Measurements from ENCODE around the gene PACRG. TPM values are rescaled to one million over a fixed set of nuclear protein-coding genes. Genes with fewer than 3 reads are reported as not detected.
"Not testable (repeated sequence)": the region's sequence is repeated elsewhere in the genome, so short reads cannot be mapped to it uniquely, and the experiment has no call there.

Gene PACRG
- total and polyA plus RNA-seq, 8 donors, result 1.5 to 6.8 (median 4.6) TPM

DNA sequence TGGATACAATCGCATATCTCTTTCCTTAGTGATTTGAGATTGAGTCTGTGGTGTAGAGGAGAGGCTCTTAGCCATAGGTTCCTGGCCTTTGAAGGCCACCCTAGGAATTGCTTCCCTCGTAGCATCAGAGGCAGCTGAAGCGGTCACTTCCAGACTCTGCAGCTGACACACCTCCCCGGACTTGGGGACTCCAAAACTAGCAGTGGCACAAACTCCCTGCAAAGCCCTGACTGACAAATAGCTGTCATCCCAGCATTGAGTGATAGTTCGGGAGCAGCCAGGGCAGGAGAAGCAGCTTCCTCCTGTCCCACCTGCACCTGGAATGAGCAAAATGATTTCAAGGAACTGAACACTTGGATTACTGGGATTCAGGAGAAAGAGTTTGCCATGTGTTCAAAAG lies 586.2 kb downstream of the PACRG start:
- Histone ChIP-seq H3K27ac (no peak overlapping the region), H3K36me3 (no peaks in the 10 kb centered on the region), H3K4me1 (no peaks in the 10 kb centered on the region), H3K4me3 (no peak overlapping the region), H3K9me3 (no peaks in the 10 kb centered on the region), H3K27me3 (peaks cover 0 to 6% of the 10 kb centered on the region in 2 donors)
- TF ChIP-seq, protein P1, sequence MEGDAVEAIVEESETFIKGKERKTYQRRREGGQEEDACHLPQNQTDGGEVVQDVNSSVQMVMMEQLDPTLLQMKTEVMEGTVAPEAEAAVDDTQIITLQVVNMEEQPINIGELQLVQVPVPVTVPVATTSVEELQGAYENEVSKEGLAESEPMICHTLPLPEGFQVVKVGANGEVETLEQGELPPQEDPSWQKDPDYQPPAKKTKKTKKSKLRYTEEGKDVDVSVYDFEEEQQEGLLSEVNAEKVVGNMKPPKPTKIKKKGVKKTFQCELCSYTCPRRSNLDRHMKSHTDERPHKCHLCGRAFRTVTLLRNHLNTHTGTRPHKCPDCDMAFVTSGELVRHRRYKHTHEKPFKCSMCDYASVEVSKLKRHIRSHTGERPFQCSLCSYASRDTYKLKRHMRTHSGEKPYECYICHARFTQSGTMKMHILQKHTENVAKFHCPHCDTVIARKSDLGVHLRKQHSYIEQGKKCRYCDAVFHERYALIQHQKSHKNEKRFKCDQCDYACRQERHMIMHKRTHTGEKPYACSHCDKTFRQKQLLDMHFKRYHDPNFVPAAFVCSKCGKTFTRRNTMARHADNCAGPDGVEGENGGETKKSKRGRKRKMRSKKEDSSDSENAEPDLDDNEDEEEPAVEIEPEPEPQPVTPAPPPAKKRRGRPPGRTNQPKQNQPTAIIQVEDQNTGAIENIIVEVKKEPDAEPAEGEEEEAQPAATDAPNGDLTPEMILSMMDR (IDR thresholded peaks at IDR 0.05), result no peak
- no peak for DNase-seq
- intact Hi-C loops (cut with DNase I), result no loop called here
- ATAC-seq, result no peak

DNA sequence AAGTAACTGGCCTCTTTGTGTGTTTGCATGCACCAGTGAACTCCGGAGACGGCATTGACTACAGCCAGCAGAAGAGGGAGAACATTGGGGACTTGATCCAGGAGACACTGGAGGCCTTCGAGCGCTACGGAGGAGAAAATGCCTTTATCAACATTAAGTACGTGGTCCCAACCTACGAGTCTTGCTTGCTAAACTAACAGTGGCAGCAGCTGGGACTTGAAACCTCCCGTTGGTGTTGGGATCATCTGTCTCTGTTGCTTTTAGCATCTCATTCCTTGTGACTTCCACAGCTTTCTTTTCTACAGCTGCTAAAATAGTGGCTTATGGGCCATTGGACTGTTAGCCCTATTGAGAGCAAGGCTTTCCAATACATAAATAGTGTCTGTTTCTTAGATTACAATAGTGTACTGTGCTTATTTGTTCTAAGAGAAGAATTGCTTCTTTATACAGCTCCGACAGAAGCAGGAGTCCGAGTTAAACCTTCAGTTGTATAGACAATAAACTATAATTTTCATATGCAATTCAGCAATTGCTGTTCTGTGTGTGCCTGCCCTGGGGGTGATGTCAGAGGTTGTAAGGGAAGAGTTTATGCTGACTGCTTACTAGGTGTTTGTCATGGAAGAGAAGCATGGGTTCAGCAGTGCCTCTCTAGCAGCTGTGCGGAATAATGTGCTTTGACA lies 587.2 kb downstream of the PACRG start:
- Histone ChIP-seq H3K4me3 (no peak overlapping the region), H3K36me3 (no peaks in the 10 kb centered on the region), H3K4me1 (no peaks in the 10 kb centered on the region), H3K27me3 (peaks cover 0 to 6% of the 10 kb centered on the region in 2 donors), H3K27ac (no peak overlapping the region), H3K9me3 (no peaks in the 10 kb centered on the region)
- intact Hi-C loops (cut with DNase I), result no loop called here
- TF ChIP-seq, protein P1 (IDR thresholded peaks at IDR 0.05), result no peak
- DNase-seq (no peak), ATAC-seq (no peak)

DNA sequence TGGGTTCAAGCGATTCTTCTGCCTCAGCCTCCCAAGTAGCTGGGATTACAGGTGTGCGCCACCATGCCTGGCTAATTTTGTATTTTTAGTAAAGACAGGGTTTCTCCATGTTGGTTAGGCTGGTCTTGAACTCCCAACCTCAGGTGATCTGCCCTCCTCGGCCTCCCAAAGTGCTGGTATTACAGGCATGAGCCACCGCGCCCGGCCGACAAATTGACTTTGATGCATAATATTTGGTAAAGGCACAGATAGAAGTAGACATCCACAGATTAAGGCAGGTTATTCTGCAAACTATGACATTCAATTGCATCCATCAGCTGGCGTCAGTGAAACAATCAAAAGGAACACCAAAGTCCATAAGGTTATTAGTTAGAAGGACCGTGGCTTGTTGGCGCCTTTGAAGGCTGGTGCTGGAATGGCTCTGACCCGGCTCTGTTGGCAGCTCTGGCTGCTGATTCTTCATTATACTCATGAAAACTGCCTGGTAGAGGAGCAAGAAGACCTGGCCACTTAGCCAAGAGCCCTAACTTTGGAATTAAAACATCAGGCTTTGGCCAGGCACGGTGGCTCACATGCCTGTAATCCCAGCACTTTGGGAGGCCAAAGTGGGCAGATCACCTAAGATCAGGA lies 589.2 kb downstream of the PACRG start:
- H3K27ac ChIP-seq; intact Hi-C loops (cut with DNase I); H3K4me3 ChIP-seq; H3K36me3 ChIP-seq; H3K4me1 ChIP-seq; ATAC-seq; H3K27me3 ChIP-seq; H3K9me3 ChIP-seq: not testable (repeated sequence)
- peak in 1 of 4 donors; percentile 50 for DNase-seq

DNA sequence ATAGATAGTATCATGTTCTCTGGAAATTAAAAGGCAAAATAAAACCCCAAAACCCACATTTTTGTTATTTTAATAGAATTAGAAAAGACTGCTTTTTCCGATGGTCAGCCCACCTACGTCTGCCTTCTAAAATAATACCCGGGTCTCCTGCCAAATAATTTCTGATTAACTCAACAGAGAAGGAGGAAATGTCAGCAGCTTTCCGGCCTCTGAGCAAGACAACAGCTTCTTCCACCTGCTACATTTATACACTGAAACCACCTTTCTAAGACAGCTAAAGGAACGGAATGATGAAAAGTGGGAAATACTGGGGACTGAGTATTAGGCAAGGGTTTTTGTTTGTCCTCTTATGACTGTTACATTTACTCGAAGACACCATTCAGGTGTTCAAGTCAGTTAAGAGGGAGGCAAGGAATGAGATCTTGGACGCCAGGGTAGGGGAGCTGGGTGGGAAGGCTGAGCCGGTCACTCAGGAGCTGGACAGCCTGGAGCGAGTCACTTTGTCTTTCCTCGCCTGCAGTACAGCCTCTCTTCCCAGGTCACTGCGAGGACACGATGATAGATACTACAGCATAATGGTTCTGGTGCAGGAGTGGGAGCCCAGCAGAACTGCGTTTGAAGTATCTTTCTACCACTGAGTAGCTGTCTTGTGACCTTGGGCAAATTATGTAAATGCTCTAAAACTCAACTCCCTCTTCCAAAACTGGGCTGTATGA lies 590.5 kb downstream of the PACRG start:
- Histone ChIP-seq H3K4me3 (no peak overlapping the region), H3K4me1 (no peaks in the 10 kb centered on the region), H3K9me3 (no peaks in the 10 kb centered on the region), H3K27ac (no peak overlapping the region), H3K36me3 (no peaks in the 10 kb centered on the region), H3K27me3 (no peaks in the 10 kb centered on the region)
- DNase-seq, result no peak
- TF ChIP-seq, protein P1 (IDR thresholded peaks at IDR 0.05), result no peak
- no peak for ATAC-seq
- intact Hi-C loops (cut with DNase I), result no loop called here

DNA sequence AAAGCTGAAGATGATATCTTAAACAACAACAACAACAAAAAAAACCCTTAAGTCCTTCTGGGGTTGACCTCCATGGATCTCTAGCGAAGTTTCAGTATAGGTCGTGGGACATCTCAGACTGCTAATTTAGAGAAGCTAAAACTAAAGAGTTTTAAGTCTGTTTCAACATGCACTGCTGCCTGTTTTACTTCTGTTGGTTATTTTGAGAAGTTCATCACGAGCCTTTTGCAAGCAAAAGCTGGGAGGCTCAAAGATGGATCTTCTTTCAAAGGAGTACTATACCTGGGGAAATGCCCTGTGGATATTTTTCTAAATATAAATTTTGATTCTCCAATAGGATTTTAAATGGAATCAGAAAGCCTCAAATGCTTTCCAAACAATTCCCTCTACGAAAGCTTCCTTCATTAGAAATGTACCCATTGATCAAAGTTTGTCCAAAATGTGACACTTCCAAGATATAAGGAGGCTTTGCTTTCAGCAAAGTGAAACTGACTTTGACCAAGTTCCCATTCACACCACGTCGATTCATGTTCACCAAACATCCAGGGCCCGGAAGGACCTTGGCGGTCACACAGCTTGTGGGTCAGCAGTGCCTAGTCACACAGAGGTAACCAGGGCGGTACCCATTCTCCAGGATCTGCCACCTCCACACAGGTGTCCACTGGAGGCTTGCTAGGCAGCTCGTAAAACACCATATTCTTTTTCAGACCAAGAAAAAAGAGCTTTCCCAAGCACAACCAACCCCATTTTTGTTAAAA lies 592.0 kb downstream of the PACRG start:
- DNase-seq (no peak), ATAC-seq (no peak)
- H3K36me3 ChIP-seq, result no peaks in the 10 kb centered on the region
- H3K4me1 ChIP-seq, result peaks cover 0 to 4% of the 10 kb centered on the region in 2 donors
- no peak overlapping the region for H3K4me3 ChIP-seq
- H3K27me3 ChIP-seq, result no peaks in the 10 kb centered on the region
- H3K27ac ChIP-seq, result peak overlapping the region in 1 of 2 donors; percentile 13
- intact Hi-C loops (cut with DNase I), result no loop called here
- TF ChIP-seq, protein P1 (IDR thresholded peaks at IDR 0.05), result no peak
- no peaks in the 10 kb centered on the region for H3K9me3 ChIP-seq

Measured in left lung (tissue), 10 donors.